ENCODE data around the gene EGFR.

DNA sequence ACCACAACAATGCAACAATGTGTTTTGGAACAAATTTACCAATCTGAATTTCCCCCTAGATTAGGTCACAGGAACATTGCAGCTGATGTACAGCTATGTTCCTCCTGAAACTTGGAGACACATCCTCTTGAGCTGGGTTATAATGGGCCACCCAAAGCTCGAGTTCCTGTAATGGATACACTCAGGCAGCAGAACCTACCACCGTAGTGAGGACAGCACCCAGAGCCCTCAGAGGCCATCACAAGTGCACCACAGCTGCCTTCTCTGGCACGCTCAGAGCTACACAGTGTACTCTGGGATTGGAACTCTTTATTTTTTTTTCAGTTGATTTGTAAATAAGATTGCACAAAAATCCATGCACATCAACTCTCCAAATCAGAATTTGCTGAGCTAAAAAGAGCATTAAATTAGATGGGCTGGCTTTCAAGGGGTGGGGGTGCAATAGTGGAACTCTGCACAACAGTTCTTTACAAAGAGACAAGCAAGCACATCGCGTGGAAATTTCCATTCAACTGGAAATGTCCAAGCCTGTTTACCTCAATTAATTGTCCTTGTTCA is 56.7 kb downstream of the EGFR start:
- TF ChIP-seq CTCF (conservative IDR thresholded peaks at IDR 0.05 in 1 of 2, IDR thresholded peaks at IDR 0.05 in 1 of 2; ENCODE audit: low read depth in 1 of 2, low read length in 2 of 2) = no peak
- no peak for TF ChIP-seq EZH2 (IDR thresholded peaks at IDR 0.05; ENCODE audit: low read length, missing control alignments)

All from fibroblast of lung (primary cell).